Endometrium (tissue), 2 donors: ENCODE measurements around the gene JMJD6.
A peak's percentile ranks its signal among the peaks of the same experiment; 100 is the strongest.
"Not testable (repeated sequence)": the region's sequence is repeated elsewhere in the genome, so short reads cannot be mapped to it uniquely, and the experiment has no call there.

Experiments
- FAIRE-seq: peaks from 2 replicates; lab custom pipeline; 2012; peaks lifted over from hg19 to GRCh38; lab: Jason Lieb, UNC
- donor health status: control.
- donor health status: control.

The JMJD6 gene

DNA sequence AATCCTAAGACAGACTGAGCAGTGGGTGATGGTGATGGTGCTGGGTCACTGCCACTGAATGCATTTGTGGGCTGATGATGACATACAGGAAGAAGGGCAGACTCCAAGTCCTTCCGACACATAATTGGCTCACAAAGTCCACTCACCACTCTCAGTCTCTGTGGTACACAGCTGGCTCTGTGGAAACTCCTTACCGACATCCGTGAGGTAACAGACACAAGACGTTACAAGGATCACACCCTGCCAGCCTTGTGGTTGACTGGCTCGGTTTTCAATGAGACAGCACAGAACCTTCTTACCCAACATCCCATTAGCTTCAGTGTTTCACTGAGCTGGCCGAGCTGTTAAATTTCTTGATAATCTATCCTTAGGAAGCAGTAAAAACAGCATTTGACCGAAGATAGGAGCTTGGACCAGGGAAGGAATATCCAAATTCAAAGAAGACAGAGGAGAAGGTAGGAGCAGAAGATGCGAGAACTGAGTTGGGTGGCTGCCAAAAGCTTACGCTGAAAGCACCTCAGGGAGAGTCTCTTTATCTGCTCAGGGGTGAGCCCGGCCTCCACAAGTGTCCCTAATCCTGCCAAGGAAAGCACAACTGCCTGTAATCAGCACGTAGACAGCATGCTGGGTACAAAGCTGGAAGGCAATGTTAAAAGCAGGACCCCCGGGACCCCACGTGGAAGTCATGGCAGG, 10.1 kb downstream of the JMJD6 start:
- no peak for FAIRE-seq

DNA sequence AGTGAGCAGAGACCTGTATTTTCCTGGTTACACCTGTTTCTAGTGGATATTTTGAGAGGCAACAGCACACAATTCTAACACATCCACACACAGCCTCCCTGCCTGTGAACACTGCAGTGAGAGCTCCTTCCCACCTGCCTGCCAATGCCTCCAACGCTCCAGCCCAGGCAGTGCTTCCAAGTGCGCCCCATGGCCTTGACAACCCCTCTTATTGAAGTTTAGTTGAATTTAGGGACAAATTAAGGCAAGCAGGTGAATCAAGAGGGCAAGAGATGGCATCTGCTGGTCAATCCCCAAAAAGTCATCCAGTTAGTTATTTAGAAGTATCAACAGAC, 10.9 kb downstream of the JMJD6 start:
- no peak for FAIRE-seq

DNA sequence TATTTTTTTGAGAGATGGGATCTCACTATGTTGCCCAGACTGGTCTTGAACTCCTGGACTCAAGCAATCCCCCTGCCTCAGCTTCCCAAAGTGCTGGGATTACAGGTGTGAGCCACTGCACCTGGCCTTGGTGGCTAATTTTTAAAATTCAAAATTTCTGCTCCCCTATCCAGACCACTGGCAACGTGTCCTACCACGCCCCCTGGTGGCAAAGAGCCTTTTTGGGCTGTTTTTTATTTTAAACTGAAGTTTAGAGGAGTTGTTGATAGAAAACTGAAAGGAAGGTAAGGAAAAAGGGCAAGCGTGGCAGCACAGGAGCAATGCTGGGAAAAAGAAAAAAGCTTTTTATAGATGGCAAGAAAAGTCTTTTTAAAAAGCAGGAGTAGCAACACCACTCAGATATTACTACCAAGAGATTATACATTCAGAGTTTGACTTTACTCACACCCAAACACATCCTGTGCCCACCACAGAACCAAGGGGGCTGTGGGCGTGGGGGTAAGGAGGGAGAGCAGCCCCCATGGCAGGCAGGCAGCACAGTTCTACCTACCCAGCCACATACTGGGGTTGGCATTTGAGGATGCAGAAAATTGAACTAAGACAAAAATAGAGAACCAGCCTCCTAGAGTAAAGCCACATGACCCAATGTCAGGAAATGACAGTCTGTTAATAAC, 11.4 kb downstream of the JMJD6 start:
- FAIRE-seq: no peak

DNA sequence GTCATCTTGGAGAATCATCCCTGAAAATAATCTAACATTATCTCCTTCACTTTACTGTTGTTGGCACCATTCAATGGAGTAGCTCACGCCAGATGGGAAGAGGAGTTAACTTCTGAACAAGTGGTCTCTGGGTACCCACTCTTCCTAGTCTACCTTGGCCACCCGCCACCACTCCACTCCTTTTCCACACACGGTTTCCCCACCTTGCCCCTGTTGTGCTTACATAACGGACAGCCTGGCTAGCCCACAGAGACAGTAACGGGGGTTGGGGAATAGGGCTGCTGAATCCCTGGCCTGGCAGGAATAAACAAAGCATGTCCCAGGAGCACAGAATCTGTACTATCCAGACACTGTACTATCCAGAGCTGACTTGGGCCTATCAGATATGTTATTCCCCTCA, 12.1 kb downstream of the JMJD6 start:
- FAIRE-seq: no peak

DNA sequence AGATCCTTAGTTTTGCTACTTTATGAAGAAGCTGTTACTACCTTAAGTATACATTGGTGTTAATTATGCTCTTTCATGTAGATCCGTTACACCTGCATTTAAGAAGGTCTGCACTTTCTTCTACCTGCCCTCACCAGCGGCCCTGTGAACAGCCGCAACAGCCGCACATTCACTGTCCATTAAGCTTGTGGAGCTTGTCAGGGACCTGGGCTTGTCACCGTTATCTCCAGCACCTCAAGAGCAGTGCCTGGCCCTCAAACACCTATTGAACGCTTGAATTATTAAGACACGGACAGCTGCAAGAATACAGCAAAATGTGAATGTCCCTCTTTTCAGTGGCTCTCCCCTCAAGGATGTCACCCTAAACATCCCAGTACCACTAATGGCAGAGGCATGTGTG, 12.6 kb downstream of the JMJD6 start:
- FAIRE-seq: no peak

DNA sequence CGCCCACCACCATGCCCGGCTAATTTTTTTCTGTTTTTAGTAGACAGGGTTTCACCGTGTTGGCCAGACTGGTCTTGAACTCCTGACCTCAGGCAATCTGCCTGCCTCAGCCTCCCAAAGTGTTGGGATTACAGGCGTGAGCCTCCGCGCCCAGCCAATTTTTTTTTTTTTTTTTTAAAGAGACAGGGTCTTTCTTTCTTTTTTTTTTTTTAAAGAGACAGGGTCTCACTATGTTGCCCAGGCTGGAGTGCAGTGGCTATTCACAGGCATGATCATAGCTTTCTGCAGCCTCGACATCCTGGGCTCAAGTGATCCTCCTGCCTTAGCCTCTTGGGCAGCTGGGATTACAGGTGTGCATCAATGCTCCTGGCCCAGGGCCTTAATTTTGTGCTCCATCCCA, 14.1 kb downstream of the JMJD6 start:
- not testable (repeated sequence) for FAIRE-seq

DNA sequence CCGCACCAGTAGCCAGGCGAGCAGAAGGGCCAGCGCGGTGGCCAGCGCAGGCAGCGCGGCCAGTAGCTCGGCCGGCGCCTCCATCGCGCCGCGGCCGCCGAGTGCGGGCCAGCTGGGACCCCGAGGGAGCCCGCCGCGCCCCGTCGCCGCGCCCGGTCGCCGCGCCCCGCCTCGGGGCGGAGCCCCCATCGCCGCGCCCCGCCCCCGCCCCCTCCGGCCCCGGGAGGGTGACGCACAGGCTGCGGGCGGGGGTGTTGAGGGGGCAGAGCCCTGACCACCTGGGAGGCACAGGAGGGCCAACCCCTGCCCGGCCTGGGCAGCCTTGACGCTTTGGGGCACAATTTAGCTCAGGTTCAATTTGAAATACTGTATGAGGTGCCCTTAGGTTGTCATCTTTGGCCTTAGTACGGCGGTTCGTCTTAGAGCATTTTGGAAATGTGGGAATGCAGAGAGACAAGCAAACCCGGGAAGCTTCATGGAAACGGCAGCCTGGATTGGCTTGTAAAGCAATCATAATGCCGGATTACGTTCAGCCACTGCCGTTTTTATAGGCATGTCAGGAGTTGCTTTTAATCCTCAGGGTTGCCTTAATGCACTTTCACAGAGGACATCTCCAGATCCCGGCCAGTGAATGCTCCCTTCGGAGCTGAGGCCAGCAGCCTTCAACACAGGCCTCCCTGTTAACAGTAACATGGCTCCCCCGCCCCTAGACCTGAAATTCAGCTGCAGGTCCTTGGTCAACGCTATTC, 15.4 kb downstream of the JMJD6 start, which contains the start of gene MXRA7:
TSS of gene MXRA7 (minus strand) at position 103 of the 749 bp plus-strand sequence. CDS start at position 84, 19 bp downstream.
- no peak for FAIRE-seq

DNA sequence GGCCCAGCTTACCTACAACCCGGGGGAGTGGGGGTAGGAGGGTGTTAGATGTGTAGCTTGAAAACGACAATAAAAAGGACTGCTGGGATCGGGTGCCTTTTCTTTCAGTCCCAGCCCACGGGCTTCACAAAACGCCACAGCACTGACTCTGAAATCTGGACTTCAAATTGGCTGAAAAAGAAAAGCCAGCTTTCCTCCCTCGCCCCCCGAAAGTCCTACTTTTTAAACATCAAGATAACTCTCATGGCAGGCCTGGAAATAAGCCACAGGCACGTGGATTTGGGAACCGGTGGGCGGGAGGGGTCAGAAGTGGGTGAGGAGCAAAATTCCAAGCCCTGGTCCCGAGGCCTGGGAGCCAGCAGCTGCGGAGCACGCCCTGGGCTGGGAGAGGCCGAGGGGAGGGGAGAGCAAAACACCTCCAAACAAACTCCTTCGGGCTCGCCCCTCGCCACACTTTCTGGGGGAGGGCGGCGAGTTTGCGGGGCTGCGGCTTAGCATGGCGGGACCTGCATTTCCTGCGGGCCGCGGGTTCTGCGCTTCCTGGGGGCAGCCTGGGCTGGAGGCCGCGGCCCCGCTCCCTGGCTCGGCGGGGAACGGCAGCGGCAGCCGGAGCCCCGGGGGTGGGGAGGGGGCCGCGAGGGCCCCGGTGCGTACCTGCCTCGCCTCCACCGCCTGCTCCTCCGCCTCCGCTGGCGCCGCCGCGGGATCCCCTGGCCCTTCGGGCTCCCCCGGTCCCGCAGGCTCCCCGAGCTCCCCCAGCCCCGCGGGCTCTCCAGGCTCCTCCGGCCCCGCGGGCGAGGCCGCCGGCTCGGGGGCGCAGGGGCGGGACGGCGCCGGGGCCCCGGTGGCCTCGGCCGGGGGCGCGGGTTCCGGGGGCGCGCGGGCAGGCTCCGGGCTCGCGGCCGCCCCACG, 16.2 kb downstream of the JMJD6 start:
- FAIRE-seq: not testable (repeated sequence)

DNA sequence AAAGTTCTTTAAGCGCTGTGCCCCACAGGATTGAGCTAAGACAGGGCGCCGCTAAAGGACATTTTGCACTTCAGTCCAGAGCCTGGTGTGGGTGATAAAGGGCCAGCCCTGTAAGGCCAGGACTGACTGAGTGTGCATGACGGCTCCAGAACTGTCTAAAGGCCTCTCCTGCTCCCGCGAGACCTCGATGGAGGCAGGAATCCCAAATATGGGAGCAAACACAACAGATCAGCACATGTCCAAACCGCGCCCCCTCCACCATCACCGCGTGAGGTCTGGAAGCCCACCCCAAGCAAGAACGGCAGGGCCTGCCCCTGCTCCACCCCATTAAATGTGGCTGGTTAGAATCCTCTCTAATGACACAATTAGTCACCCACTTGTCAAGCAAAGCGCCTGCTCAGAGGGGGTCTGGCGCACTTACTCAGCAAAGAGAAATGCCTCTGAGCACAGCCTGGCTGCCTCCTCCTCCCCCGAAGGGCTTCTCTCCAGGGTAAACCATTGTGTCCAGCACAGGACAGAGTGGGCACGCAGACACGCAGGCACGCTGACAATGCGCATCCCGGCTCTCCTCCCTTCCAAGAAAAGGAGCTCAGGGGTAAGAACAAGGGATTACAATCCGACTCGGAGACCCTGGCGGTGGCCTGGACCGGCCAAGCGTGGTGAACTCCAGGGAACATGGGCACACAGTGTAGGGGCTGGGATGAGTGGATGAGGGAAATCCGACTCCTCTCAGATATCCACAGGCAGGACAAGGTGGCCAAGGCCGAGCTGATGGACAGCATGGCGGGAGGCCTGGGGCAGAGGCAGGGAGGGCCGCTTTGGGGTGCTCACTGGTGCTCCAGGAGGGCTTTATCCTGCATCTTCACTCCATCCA, 17.1 kb downstream of the JMJD6 start:
- FAIRE-seq: peak; percentile 85

DNA sequence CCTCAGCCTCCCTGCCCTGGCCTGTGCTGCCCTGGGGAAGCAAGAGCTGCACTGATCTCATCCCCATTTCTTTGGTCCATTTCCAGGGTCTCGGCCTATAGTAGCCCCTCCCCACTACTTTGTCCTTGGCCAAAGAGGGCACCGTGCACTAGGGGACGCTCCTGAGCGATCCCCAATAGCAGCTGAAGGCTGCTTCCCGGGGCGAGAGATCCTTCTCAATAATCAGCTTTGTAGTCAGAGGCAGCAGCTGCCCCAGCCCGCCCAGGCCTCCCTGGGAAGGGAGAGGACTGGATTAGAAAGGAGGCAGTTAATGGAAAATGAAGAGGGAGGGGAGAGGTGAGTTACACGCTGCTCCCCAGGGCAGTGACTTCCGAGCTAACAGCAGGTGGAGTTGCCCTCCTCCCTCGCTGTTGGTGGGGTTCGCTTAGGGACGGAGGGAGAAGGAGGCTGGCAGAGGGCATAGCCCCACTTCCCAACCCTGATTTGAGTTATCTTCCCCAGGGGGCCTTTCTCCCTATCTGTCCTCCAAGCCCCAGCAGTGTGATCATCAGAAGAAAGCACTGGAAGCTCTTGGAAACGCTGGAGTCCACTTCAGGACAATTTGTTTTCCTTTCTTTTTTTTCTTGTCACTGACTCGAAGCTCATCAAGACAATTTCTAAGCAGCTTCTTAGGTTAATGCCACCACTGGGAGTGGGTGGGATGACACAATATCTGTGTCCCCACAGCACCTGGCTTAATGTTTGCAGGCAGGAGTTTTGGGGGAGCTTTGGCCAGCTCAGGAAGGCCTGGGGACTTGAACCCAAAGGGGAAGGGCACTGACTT, 18.2 kb downstream of the JMJD6 start:
- no peak for FAIRE-seq

DNA sequence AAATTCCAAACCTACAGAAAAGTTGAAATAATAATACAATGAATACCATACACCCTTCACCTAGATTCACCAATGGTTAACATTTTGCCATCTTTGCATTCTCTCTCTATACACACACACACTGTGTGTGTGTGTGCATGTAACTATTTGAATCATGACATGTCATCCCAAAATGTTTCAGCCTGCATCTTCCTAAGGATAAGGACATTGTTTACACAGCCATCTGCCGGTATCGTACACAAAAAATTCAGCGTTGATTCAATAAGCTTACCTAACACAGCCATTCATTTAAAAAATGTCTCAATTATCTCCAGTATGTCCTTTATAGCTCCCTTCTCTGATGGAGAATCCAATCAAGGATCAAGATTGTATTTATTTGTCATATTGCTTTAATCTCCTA, 19.6 kb downstream of the JMJD6 start:
- FAIRE-seq: no peak

DNA sequence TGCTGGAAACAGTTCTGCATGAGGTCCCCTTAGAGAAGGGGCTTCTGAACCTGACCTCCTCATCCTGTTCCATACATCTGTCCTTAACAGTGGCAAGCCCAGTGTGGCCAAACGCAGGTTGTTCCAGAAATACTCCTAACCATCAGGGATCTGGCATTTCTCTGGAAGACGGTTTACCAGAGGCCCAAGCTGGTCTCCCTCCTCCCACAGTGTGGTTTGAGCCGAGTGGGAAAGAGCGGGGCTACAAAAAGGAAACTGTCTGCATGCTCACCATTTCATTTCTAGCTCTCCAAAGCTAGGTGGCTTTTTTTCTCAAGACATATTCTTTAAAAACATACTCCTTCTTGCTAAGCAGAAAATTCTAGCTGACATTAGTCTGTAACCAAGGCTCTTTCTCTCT, 21.6 kb downstream of the JMJD6 start:
- no peak for FAIRE-seq

DNA sequence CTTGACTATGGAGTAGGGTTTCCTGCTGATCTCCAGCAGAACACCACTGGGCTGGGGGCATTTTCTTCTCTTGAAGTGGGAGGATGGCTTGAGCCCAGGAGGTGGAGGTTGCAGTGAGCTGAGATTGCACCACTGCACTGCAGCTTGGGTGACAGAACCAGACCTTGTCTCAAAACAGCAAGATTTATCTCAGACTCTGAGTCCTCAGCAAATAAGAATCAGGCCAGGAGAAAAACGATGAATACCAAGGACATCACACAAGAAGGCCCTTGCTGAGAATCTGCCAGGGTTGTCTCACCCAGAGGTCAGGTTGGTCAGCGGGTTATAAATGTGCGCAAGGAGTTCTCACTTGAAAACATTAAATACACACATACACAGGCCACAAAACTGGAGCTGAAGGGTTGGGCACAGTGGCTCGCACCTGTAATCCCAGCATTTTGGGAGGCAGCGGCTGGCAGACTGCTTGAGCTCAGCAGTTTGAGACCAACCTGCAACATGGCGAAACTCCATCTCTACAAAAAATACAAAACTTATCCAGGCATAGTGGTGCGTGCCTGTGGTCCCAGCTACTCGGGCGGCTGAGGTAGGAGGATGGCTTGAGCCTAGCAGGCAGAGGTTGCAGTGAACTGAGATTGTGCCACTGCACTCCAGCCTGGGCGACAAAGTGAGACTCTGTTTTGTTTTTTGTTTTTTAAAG, 23.3 kb downstream of the JMJD6 start:
- FAIRE-seq: no peak

DNA sequence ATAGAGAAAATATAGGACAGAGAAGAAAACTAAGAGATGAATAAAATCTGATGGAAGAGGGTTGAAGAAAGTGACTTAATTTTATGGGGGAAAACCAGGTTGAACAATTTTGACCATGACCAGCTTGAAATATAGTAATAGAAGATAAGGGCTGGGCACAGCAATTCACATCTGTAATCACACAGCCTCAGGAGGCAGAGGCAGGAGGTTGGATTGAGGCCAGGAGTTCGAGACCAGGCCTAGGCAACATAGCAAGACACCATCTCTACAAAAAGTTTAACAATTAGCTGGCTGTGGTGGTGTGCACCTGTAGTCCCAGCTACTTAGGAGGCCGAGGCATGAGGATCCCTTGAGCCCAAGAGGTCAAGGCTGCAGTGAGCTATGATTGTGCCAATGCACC, 24.3 kb downstream of the JMJD6 start:
- no peak for FAIRE-seq

DNA sequence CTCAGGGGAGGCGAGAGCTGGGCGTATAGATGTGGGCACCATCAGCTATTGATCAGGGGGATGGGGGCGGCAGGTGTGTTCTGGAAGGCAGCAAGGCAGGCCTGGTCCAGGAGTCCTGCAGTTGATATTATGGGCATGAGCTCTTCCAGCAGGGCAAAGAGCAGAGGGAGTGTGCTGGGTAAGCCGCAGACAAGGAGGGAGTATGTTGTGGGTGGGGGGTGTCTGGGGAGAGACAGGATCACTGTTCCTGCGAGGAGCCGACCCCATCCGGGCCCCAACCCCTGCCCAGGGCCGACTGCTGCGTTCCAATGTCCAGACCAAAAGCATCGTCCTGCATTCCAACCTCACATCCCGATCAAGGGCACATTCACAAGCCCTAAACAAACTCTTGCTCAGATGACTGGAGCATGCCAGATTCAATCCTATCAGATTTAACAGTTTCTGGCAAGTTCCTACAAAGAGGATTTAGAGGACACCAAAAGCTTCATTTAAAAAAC, 24.9 kb downstream of the JMJD6 start:
- no peak for FAIRE-seq

DNA sequence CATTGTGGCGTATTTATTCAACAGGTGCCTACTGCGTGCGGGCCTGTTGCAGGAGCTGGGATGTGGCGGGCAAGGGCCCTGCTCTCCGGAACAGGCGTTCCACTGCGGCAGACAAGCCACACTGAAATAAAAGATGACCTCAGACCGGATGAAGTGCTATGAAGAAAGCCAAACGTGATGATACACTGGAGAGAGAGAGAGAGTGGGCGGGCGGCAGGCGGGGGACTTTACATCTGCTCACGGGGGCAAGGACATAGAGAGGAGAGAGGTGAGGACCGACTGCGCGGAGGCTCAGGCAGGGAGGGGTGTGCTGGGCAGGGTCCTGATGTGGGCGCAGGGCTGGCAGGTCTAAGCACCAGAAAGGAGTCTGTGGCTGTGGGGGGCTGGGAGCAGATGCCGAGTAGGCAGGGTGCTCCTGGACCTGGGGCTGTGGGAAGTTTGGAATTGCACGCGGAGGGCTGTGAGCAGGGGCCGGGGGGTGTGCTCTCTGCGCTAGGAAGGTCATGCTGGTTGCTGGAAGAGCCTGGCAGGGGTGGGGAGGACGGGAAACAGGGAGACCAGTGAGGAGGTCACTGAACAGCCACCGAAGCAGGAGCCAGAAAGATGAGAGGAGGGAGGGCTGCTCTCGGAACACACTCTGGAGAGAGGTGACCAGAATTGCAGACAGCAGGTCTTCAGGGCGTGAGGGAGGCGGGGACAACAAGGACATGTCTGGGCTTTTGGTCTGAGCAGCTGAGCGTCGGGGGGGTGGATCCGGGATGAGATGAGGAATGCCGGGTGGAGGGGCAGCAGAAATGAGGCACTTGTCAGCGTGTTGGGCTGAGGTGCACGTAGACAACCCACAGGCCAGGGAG, 25.6 kb downstream of the JMJD6 start:
- FAIRE-seq: no peak

DNA sequence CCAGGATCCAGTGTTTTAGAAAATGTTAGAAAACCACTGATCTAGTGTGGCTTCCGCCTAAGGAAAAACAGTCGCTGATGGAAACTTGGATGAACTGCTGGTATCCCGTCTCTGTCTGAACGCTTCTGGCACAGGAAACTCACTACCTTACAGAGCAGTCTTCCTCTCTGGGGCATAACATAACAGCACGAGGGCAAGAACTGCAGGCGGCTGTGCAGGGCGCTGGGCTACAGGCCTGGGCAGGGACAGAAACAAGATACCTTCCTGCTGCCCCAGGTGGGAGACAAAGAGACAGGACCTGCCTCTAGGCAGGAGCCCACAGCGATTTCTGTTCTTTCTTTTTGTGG, 26.2 kb downstream of the JMJD6 start:
- FAIRE-seq: no peak

DNA sequence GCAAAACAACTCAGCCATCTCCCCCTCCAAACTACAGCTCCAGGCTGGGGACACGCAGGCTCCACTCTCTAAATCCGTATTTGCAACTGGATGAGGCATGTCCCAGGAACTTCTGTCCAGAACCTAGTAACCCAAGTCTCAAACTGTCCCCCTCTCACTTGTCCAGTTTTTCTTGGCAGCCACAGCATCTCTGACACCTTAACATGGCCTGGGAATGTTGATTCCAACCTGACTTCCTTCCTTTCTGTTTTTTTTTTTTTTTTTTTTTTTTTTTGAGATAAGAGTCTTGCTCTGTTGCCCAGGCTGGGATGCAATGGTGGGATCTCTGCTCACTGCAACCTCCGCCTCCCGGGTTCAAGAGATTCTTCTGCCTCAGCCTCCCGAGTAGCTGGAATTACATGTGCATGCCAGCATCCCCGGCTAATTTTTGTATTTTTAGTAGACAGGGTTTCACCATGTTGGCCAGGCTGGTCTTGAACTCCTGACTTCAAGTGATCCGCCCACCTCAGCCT, 27.9 kb downstream of the JMJD6 start:
- FAIRE-seq: not testable (repeated sequence)
